ENCODE measurements around the gene POU6F2. TPM values are rescaled to one million over a fixed set of nuclear protein-coding genes. Genes with fewer than 3 reads are reported as not detected.

Gene POU6F2
- total RNA-seq, 1 donor from 2014 or later: 0.04 TPM

- DNase-seq (ENCODE audit: low read depth): no peak
- H3K36me3 ChIP-seq (ENCODE audit: control insufficient read depth, insufficient read depth, low read length): no peaks in the 10 kb centered on the region
- no peak overlapping the region for H3K4me3 ChIP-seq (ENCODE audit: low read depth, low read length)
- TF ChIP-seq CTCF (IDR thresholded peaks at IDR 0.05; ENCODE audit: insufficient read depth, low read length, poor library complexity, severe bottlenecking): no peak
- no peaks in the 10 kb centered on the region for H3K27me3 ChIP-seq (ENCODE audit: control insufficient read depth, insufficient read depth, low read length)
Measured at GRCh38 chr7:39248692-39249090, 271.0 kb downstream of the POU6F2 start.

GRCh38 chr7:39249635-39250152 is 272.0 kb downstream of the POU6F2 start:
- DNase-seq (ENCODE audit: low read depth): no peak
- Histone ChIP-seq H3K27me3 (ENCODE audit: control insufficient read depth, insufficient read depth, low read length) (no peaks in the 10 kb centered on the region), H3K4me3 (ENCODE audit: low read depth, low read length) (no peak overlapping the region), H3K36me3 (ENCODE audit: control insufficient read depth, insufficient read depth, low read length) (no peaks in the 10 kb centered on the region)
- TF ChIP-seq CTCF (IDR thresholded peaks at IDR 0.05; ENCODE audit: insufficient read depth, low read length, poor library complexity, severe bottlenecking): no peak

- H3K27me3 ChIP-seq (ENCODE audit: control insufficient read depth, insufficient read depth, low read length): no peaks in the 10 kb centered on the region
- no peak for DNase-seq (ENCODE audit: low read depth)
- no peak overlapping the region for H3K4me3 ChIP-seq (ENCODE audit: low read depth, low read length)
- no peaks in the 10 kb centered on the region for H3K36me3 ChIP-seq (ENCODE audit: control insufficient read depth, insufficient read depth, low read length)
- TF ChIP-seq CTCF (IDR thresholded peaks at IDR 0.05; ENCODE audit: insufficient read depth, low read length, poor library complexity, severe bottlenecking): no peak
Measured at GRCh38 chr7:39252916-39253315, 275.2 kb downstream of the POU6F2 start.

GRCh38 chr7:39259391-39260003 is 281.8 kb downstream of the POU6F2 start:
- no peaks in the 10 kb centered on the region for H3K36me3 ChIP-seq (ENCODE audit: control insufficient read depth, insufficient read depth, low read length)
- TF ChIP-seq CTCF (IDR thresholded peaks at IDR 0.05; ENCODE audit: insufficient read depth, low read length, poor library complexity, severe bottlenecking): no peak
- no peak overlapping the region for H3K4me3 ChIP-seq (ENCODE audit: low read depth, low read length)
- H3K27me3 ChIP-seq (ENCODE audit: control insufficient read depth, insufficient read depth, low read length): no peaks in the 10 kb centered on the region
- DNase-seq (ENCODE audit: low read depth): no peak

GRCh38 chr7:39260279-39260844 is 282.7 kb downstream of the POU6F2 start:
- no peak for DNase-seq (ENCODE audit: low read depth)
- Histone ChIP-seq H3K4me3 (ENCODE audit: low read depth, low read length) (no peak overlapping the region), H3K27me3 (ENCODE audit: control insufficient read depth, insufficient read depth, low read length) (no peaks in the 10 kb centered on the region), H3K36me3 (ENCODE audit: control insufficient read depth, insufficient read depth, low read length) (no peaks in the 10 kb centered on the region)
- TF ChIP-seq CTCF (IDR thresholded peaks at IDR 0.05; ENCODE audit: insufficient read depth, low read length, poor library complexity, severe bottlenecking): no peak

- no peak for TF ChIP-seq CTCF (IDR thresholded peaks at IDR 0.05; ENCODE audit: insufficient read depth, low read length, poor library complexity, severe bottlenecking)
- Histone ChIP-seq H3K36me3 (ENCODE audit: control insufficient read depth, insufficient read depth, low read length) (no peaks in the 10 kb centered on the region), H3K4me3 (ENCODE audit: low read depth, low read length) (no peak overlapping the region), H3K27me3 (ENCODE audit: control insufficient read depth, insufficient read depth, low read length) (no peaks in the 10 kb centered on the region)
- no peak for DNase-seq (ENCODE audit: low read depth)
Measured at GRCh38 chr7:39261771-39262170, 284.1 kb downstream of the POU6F2 start.
